GM12891 (cell line): ENCODE data around the gene P2RY4.

Experiments
- POLR2A ChIP-seq: IDR thresholded peaks from 2 replicates; pipeline ENCODE4 v1.6.1; 2011; ENCODE audit warnings: low read depth, low read length, control low read depth
- POLR2AphosphoS5 ChIP-seq: IDR thresholded peaks from 2 replicates; pipeline ENCODE4 v1.6.1; 2011; ENCODE audit warnings: low read depth, low read length, control low read depth
- POU2F2 ChIP-seq: IDR thresholded peaks from 2 replicates; pipeline ENCODE4 v1.6.1; 2011; ENCODE audit warnings: low read depth, mild to moderate bottlenecking, control low read depth, low read length, moderate library complexity
- TAF1 ChIP-seq: IDR thresholded peaks from 2 replicates; pipeline ENCODE4 v1.6.1; 2011; ENCODE audit warnings: low read depth, low read length, control low read depth

GRCh38 chrX:70264784-70265183 is 4.8 kb upstream of the P2RY4 start:
- TF ChIP-seq POLR2AphosphoS5 (no peak), POLR2A (no peak), POU2F2 (no peak), TAF1 (no peak)
